COLO829 (cell line): ENCODE results near the gene LRMDA.
"Not testable (repeated sequence)": the region's sequence is repeated elsewhere in the genome, so short reads cannot be mapped to it uniquely, and the experiment has no call there.

Experiments used
- DNase-seq: peaks from one replicate; pipeline ENCODE4 v3.0.0; 2012; ENCODE audit warnings: low spot score

Gene LRMDA

GRCh38 chr10:75613685-75614504 lies 182.5 kb downstream of the LRMDA start:
- no peak for DNase-seq

- DNase-seq: no peak
Measured at GRCh38 chr10:75616076-75616475, 184.7 kb downstream of the LRMDA start.

GRCh38 chr10:75616874-75617478 lies 185.6 kb downstream of the LRMDA start:
- no peak for DNase-seq

- DNase-seq: no peak
Measured at GRCh38 chr10:75617485-75618155, 186.2 kb downstream of the LRMDA start.

GRCh38 chr10:75619635-75620034 lies 188.2 kb downstream of the LRMDA start:
- no peak for DNase-seq

- DNase-seq: no peak
Measured at GRCh38 chr10:75620356-75620755, 188.9 kb downstream of the LRMDA start.

GRCh38 chr10:75621003-75621402 lies 189.6 kb downstream of the LRMDA start:
- not testable (repeated sequence) for DNase-seq

GRCh38 chr10:75622503-75622902 lies 191.1 kb downstream of the LRMDA start:
- no peak for DNase-seq

- no peak for DNase-seq
Measured at GRCh38 chr10:75623310-75624093, 192.1 kb downstream of the LRMDA start.

GRCh38 chr10:75624638-75625037 lies 193.2 kb downstream of the LRMDA start:
- DNase-seq: no peak

GRCh38 chr10:75630746-75631145 lies 199.3 kb downstream of the LRMDA start:
- no peak for DNase-seq

GRCh38 chr10:75632805-75633462 lies 201.5 kb downstream of the LRMDA start:
- DNase-seq: no peak

GRCh38 chr10:75633568-75633967 lies 202.1 kb downstream of the LRMDA start:
- no peak for DNase-seq

GRCh38 chr10:75634947-75635346 lies 203.5 kb downstream of the LRMDA start:
- no peak for DNase-seq

- DNase-seq: no peak
Measured at GRCh38 chr10:75638752-75639151, 207.3 kb downstream of the LRMDA start.

- no peak for DNase-seq
Measured at GRCh38 chr10:75639736-75640135, 208.3 kb downstream of the LRMDA start.

- no peak for DNase-seq
Measured at GRCh38 chr10:75640381-75640780, 209.0 kb downstream of the LRMDA start.

- no peak for DNase-seq
Measured at GRCh38 chr10:75640803-75641202, 209.4 kb downstream of the LRMDA start.

GRCh38 chr10:75643405-75643804 lies 212.0 kb downstream of the LRMDA start:
- no peak for DNase-seq

GRCh38 chr10:75643944-75644692 lies 212.7 kb downstream of the LRMDA start:
- no peak for DNase-seq

GRCh38 chr10:75645704-75646103 lies 214.3 kb downstream of the LRMDA start:
- DNase-seq: no peak
